ENCODE measurements around the gene USP31. TPM values are rescaled to one million over a fixed set of nuclear protein-coding genes. Genes with fewer than 3 reads are reported as not detected.

The USP31 gene
- total and polyA plus RNA-seq, 3 donors from 2014 or later = 23.3 to 73.6 (median 73.1) TPM

- intact Hi-C loops (cut with DNase I; ENCODE audit: low total_unique reads) = loop anchor here (10.0 kb wide), 1 partner anchor 252 kb away; no protein-coding TSS in a partner anchor
- WGBS, 2 donors = 2 to 4% methylated on average over 31 to 46 of the region's 71 CpGs
- Histone ChIP-seq H3K27me3 (no peaks in the 10 kb centered on the region), H3K4me3 (peak within 1 kb of the TSS; percentile 39 to 51), H3K4me1 (peaks cover 9% of the 10 kb centered on the region), H3K27ac (no peak within 1 kb of the TSS), H3K36me3 (ENCODE audit: low read depth, missing control alignments) (no peaks in the 10 kb centered on the region), H3K9me3 (no peaks in the 10 kb centered on the region)
- no peak for DNase-seq
- TF ChIP-seq CTCF (IDR thresholded peaks at IDR 0.05) (no peak), POLR2A (IDR thresholded peaks at IDR 0.05) (no peak)
Measured at GRCh38 chr16:23182679-23183542, 33.7 kb upstream of the USP31 start, which contains the start of gene SCNN1G. Gene SCNN1G (plus strand): TSS chr16:23182745. CDS start chr16:23186272, 3,527 bp downstream.

DNA sequence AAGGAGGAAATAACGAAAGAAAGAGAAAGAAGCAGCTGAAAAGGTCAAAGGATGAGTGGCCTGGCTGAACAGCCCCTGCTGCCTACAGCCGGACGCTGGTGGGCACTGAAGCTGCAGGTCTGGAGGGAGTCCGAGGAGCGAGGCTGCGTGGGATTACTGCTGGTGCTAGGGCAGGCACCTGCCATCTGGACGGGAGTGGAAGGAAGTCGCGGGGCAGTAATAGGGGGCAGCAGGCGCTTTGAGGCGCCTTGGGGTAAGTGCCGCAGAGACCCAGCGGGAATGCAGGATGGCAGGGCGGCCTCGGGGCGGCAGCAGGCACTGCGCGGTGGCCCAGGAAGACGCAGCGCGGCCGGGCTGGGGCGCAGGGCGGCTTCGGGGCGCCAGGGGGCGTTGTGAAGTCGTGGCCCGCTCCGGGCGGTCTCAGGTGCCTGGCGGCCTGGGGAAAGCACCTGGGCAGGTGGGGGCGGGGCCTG lies 33.0 kb upstream of the USP31 start:
- H3K4me1 ChIP-seq = peaks cover 9% of the 10 kb centered on the region
- no peaks in the 10 kb centered on the region for H3K9me3 ChIP-seq
- H3K4me3 ChIP-seq = peak overlapping the region; percentile 39 to 51
- no peak overlapping the region for H3K27ac ChIP-seq
- peak; percentile 74 for DNase-seq
- WGBS, 2 donors = 0 to 4% methylated on average over 12 to 33 of the region's 33 CpGs
- H3K27me3 ChIP-seq = no peaks in the 10 kb centered on the region
- H3K36me3 ChIP-seq (ENCODE audit: low read depth, missing control alignments) = no peaks in the 10 kb centered on the region
- intact Hi-C loops (cut with DNase I; ENCODE audit: low total_unique reads) = loop anchor here (10.0 kb wide), 1 partner anchor 253 kb away; no protein-coding TSS in a partner anchor
- peak; percentile 62 to 84 (median 69) for TF ChIP-seq CTCF (IDR thresholded peaks at IDR 0.05)
- TF ChIP-seq POLR2A (IDR thresholded peaks at IDR 0.05) = no peak

GRCh38 chr16:23181506-23181905 lies 32.3 kb upstream of the USP31 start:
- H3K27me3 ChIP-seq = no peaks in the 10 kb centered on the region
- 53 to 73% methylated on average over 4 of the region's 4 CpGs for WGBS, 2 donors
- H3K9me3 ChIP-seq = no peaks in the 10 kb centered on the region
- intact Hi-C loops (cut with DNase I; ENCODE audit: low total_unique reads) = loop anchor here (10.0 kb wide), 1 partner anchor 253 kb away; no protein-coding TSS in a partner anchor
- peaks cover 9% of the 10 kb centered on the region for H3K4me1 ChIP-seq
- no peaks in the 10 kb centered on the region for H3K36me3 ChIP-seq (ENCODE audit: low read depth, missing control alignments)
- TF ChIP-seq CTCF (IDR thresholded peaks at IDR 0.05) (no peak), POLR2A (IDR thresholded peaks at IDR 0.05) (no peak)
- H3K27ac ChIP-seq = no peak overlapping the region
- no peak for DNase-seq
- H3K4me3 ChIP-seq = no peak overlapping the region

GRCh38 chr16:23175651-23176050 lies 26.4 kb upstream of the USP31 start:
- TF ChIP-seq CTCF (IDR thresholded peaks at IDR 0.05) = no peak
- no peak for TF ChIP-seq POLR2A (IDR thresholded peaks at IDR 0.05)
- no peaks in the 10 kb centered on the region for H3K4me1 ChIP-seq
- no peak overlapping the region for H3K27ac ChIP-seq
- H3K36me3 ChIP-seq (ENCODE audit: low read depth, missing control alignments) = no peaks in the 10 kb centered on the region
- no peak overlapping the region for H3K4me3 ChIP-seq
- no peak for DNase-seq
- H3K27me3 ChIP-seq = no peaks in the 10 kb centered on the region
- intact Hi-C loops (cut with DNase I; ENCODE audit: low total_unique reads) = no loop called here
- no peaks in the 10 kb centered on the region for H3K9me3 ChIP-seq
